ENCODE data around the gene MPND.
"Not testable (repeated sequence)": the region's sequence is repeated elsewhere in the genome, so short reads cannot be mapped to it uniquely, and the experiment has no call there.

Gene MPND

GRCh38 chr19:4349225-4349624, 5.9 kb downstream of the MPND start:
- DNase-seq (ENCODE audit: low spot score in 2 of 2); H3K4me1 Mint-ChIP-seq; ATAC-seq (ENCODE audit: low read depth); H3K27ac Mint-ChIP-seq; H3K4me3 Mint-ChIP-seq; H3K27me3 Mint-ChIP-seq; H3K9me3 Mint-ChIP-seq: not testable (repeated sequence)
- H3K36me3 Mint-ChIP-seq = peaks cover 11% of the 10 kb centered on the region

GRCh38 chr19:4350111-4350510, 6.7 kb downstream of the MPND start:
- Mint-ChIP-seq H3K36me3 (peaks cover 11% of the 10 kb centered on the region), H3K4me3 (no peak overlapping the region), H3K27me3 (no peaks in the 10 kb centered on the region), H3K9me3 (no peaks in the 10 kb centered on the region), H3K27ac (peak overlapping the region; percentile 90), H3K4me1 (peaks cover 2% of the 10 kb centered on the region)
- ATAC-seq (ENCODE audit: low read depth) = no peak
- DNase-seq (ENCODE audit: low spot score in 2 of 2) = no peak

GRCh38 chr19:4350726-4351125, 7.4 kb downstream of the MPND start:
- no peak overlapping the region for H3K4me3 Mint-ChIP-seq
- DNase-seq (ENCODE audit: low spot score in 2 of 2) = no peak
- H3K36me3 Mint-ChIP-seq = peaks cover 7% of the 10 kb centered on the region
- peak overlapping the region; percentile 90 for H3K27ac Mint-ChIP-seq
- no peaks in the 10 kb centered on the region for H3K27me3 Mint-ChIP-seq
- ATAC-seq (ENCODE audit: low read depth) = no peak
- no peaks in the 10 kb centered on the region for H3K9me3 Mint-ChIP-seq
- H3K4me1 Mint-ChIP-seq = peaks cover 2% of the 10 kb centered on the region

DNA sequence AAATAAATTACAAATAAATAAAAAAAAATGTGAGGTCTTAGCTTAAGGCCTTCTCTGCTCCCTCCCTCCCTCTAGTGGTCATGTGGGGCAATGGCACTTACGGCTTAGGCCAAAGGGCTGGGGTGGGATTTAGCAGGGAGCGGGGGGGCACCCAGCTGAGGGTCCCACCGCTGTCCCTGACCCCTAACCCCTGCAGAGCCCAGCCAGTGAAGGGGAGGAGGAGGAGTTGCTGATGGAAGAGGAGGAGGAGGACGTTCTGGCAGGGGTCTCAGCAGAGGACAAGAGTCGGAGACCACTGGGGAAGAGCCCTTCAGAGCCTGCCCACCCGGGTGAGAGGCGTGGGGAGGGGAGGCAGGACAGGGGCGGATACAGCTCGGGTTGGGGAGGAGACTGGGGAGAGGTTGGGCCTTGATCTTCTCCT, 9.3 kb downstream of the MPND start:
- no peaks in the 10 kb centered on the region for H3K27me3 Mint-ChIP-seq
- H3K4me1 Mint-ChIP-seq = peaks cover 2% of the 10 kb centered on the region
- DNase-seq (ENCODE audit: low spot score in 2 of 2) (peak in 1 of 2 donors; percentile 58), ATAC-seq (ENCODE audit: low read depth) (peak; percentile 77)
- H3K4me3 Mint-ChIP-seq = no peak overlapping the region
- H3K36me3 Mint-ChIP-seq = peaks cover 4% of the 10 kb centered on the region
- no peak overlapping the region for H3K27ac Mint-ChIP-seq
- no peaks in the 10 kb centered on the region for H3K9me3 Mint-ChIP-seq

DNA sequence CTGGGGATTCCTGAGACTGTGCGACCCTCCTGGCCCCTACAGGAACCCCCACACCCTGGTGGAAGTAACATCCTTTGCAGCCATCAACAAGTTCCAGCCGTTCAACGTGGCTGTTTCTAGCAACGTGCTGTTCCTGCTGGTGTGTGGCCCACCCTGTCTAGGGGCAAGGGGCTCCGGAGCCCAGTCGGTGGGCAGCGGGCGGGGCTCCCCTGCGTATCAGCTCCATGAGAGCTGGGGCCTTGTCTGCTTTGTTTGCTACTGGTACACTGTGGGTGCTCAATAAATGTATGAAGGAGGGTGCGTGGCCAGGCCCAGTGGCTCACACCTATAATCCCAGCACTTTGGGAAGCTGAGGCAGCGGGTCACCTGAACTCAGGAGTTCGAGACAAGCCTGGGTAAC, 10.9 kb downstream of the MPND start:
- Mint-ChIP-seq H3K9me3 (no peaks in the 10 kb centered on the region), H3K4me1 (peaks cover 2% of the 10 kb centered on the region), H3K27ac (no peak overlapping the region), H3K27me3 (no peaks in the 10 kb centered on the region), H3K36me3 (peaks cover 3% of the 10 kb centered on the region), H3K4me3 (no peak overlapping the region)
- DNase-seq (ENCODE audit: low spot score in 2 of 2) = no peak
- no peak for ATAC-seq (ENCODE audit: low read depth)

GRCh38 chr19:4354897-4355296, 11.5 kb downstream of the MPND start:
- H3K27me3 Mint-ChIP-seq = no peaks in the 10 kb centered on the region
- DNase-seq (ENCODE audit: low spot score in 2 of 2) = no peak
- H3K36me3 Mint-ChIP-seq = peaks cover 2% of the 10 kb centered on the region
- no peak for ATAC-seq (ENCODE audit: low read depth)
- H3K27ac Mint-ChIP-seq = no peak overlapping the region
- H3K4me3 Mint-ChIP-seq = no peak overlapping the region
- no peaks in the 10 kb centered on the region for H3K9me3 Mint-ChIP-seq
- peaks cover 2% of the 10 kb centered on the region for H3K4me1 Mint-ChIP-seq

GRCh38 chr19:4357095-4357797, 13.9 kb downstream of the MPND start:
- Mint-ChIP-seq H3K4me1 (peaks cover 2% of the 10 kb centered on the region), H3K27me3 (no peaks in the 10 kb centered on the region), H3K4me3 (no peak overlapping the region), H3K27ac (no peak overlapping the region), H3K36me3 (peaks cover 6% of the 10 kb centered on the region), H3K9me3 (no peaks in the 10 kb centered on the region)
- ATAC-seq (ENCODE audit: low read depth) (no peak), DNase-seq (ENCODE audit: low spot score in 2 of 2) (no peak)

DNA sequence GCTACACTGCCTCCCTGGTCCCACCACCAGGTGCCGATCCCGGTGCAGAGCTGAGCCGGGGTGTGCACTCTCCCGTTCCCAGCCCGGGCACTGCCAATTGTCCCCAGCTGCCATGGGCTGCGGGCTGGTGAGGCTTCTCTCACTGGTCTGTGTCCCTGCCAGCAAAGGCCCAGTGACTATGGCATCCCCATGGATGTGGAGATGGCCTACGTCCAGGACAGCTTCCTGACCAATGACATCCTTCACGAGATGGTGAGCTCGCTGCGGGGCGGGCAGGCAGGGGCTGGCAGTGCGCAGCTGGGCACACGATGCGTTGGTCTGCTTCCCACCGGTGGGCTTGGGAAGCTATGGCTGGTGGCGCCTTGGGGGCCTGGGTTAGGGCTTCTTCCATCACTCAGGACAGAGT, 14.6 kb downstream of the MPND start:
- no peak overlapping the region for H3K4me3 Mint-ChIP-seq
- no peak for ATAC-seq (ENCODE audit: low read depth)
- H3K27me3 Mint-ChIP-seq = no peaks in the 10 kb centered on the region
- no peak overlapping the region for H3K27ac Mint-ChIP-seq
- DNase-seq (ENCODE audit: low spot score in 2 of 2) = no peak
- no peaks in the 10 kb centered on the region for H3K4me1 Mint-ChIP-seq
- H3K9me3 Mint-ChIP-seq = no peaks in the 10 kb centered on the region
- peaks cover 6% of the 10 kb centered on the region for H3K36me3 Mint-ChIP-seq

GRCh38 chr19:4358709-4359626, 15.6 kb downstream of the MPND start:
- no peaks in the 10 kb centered on the region for H3K4me1 Mint-ChIP-seq
- no peak overlapping the region for H3K27ac Mint-ChIP-seq

GRCh38 chr19:4359627-4360000, 16.3 kb downstream of the MPND start:
- peaks cover 6% of the 10 kb centered on the region for H3K36me3 Mint-ChIP-seq

More at GRCh38 chr19:4358709-4359626, 15.6 kb downstream of the MPND start:
- Mint-ChIP-seq H3K9me3 (no peaks in the 10 kb centered on the region), H3K4me3 (no peak overlapping the region), H3K27me3 (no peaks in the 10 kb centered on the region), H3K36me3 (peaks cover 6% of the 10 kb centered on the region)
- no peak for DNase-seq (ENCODE audit: low spot score in 2 of 2)
- no peak for ATAC-seq (ENCODE audit: low read depth)

GRCh38 chr19:4360081-4360569, 16.8 kb downstream of the MPND start:
- DNase-seq (ENCODE audit: low spot score in 2 of 2) (no peak), ATAC-seq (ENCODE audit: low read depth) (no peak)
- Mint-ChIP-seq H3K4me3 (no peak overlapping the region), H3K27me3 (no peaks in the 10 kb centered on the region), H3K4me1 (no peaks in the 10 kb centered on the region), H3K27ac (peak overlapping the region; percentile 71), H3K9me3 (no peaks in the 10 kb centered on the region), H3K36me3 (peaks cover 6% of the 10 kb centered on the region)

More at GRCh38 chr19:4359627-4360000, 16.3 kb downstream of the MPND start:
- no peaks in the 10 kb centered on the region for H3K27me3 Mint-ChIP-seq
- no peak for ATAC-seq (ENCODE audit: low read depth)
- DNase-seq (ENCODE audit: low spot score in 2 of 2) = no peak
- no peak overlapping the region for H3K27ac Mint-ChIP-seq
- no peaks in the 10 kb centered on the region for H3K9me3 Mint-ChIP-seq
- H3K4me1 Mint-ChIP-seq = no peaks in the 10 kb centered on the region
- no peak overlapping the region for H3K4me3 Mint-ChIP-seq

DNA sequence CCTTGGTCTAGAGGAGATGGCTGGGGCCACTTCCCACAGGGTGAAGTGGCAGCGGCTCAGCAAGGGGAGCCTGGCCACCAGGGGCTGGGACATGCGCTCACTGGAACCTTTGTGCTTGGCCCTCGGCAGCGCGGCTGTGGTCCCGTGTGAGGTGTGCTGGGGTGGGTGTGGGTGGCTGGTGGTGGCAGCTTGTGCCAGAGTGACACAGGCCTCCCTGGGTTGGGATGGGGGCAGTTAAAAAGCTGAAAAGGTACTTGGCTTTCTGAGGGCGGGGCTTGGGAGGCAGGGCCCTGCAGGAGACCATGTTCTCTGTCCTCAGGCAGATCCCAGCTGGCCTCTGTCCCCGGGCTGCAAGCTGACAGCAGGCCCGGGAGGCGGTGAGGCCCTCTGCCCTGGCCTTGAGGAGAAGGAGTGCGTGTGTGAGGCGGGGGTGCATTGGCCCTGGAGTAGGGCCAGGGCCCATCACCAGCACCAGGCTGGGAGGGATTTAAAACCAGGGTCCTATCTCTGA, 17.3 kb downstream of the MPND start:
- no peak for ATAC-seq (ENCODE audit: low read depth)

GRCh38 chr19:4361152-4362046, 18.0 kb downstream of the MPND start:
- H3K9me3 Mint-ChIP-seq = no peaks in the 10 kb centered on the region
- no peak overlapping the region for H3K4me3 Mint-ChIP-seq
- no peaks in the 10 kb centered on the region for H3K4me1 Mint-ChIP-seq
- DNase-seq (ENCODE audit: low spot score in 2 of 2) (no peak), ATAC-seq (ENCODE audit: low read depth) (no peak)
- no peak overlapping the region for H3K27ac Mint-ChIP-seq
- no peaks in the 10 kb centered on the region for H3K27me3 Mint-ChIP-seq
- peaks cover 6% of the 10 kb centered on the region for H3K36me3 Mint-ChIP-seq

More for the DNA sequence above, 17.3 kb downstream of the MPND start:
- Mint-ChIP-seq H3K4me1 (no peaks in the 10 kb centered on the region), H3K36me3 (peaks cover 6% of the 10 kb centered on the region), H3K27me3 (no peaks in the 10 kb centered on the region), H3K27ac (peak overlapping the region; percentile 71), H3K4me3 (no peak overlapping the region), H3K9me3 (no peaks in the 10 kb centered on the region)
- no peak for DNase-seq (ENCODE audit: low spot score in 2 of 2)

Measured in memory B cell (primary cell).